ENCODE results near the gene GRIK3.
"Not testable (repeated sequence)": the region's sequence is repeated elsewhere in the genome, so short reads cannot be mapped to it uniquely, and the experiment has no call there.

GRIK3 gene

GRCh38 chr1:37034121-37035013, at the start of gene GRIK3:
TSS of gene GRIK3 (minus strand) at chr1:37034515. CDS start at chr1:37034108, 407 bp downstream.
- TF ChIP-seq CTCF (conservative IDR thresholded peaks at IDR 0.05; ENCODE audit: low read depth, low read length), result no peak
- DNase-seq (ENCODE audit: low read depth), result no peak
- no peak within 1 kb of the TSS for H3K4me3 ChIP-seq (ENCODE audit: low read depth, low read length)

- DNase-seq (ENCODE audit: low read depth), result no peak
- H3K4me3 ChIP-seq (ENCODE audit: low read depth, low read length), result no peak overlapping the region
- TF ChIP-seq CTCF (conservative IDR thresholded peaks at IDR 0.05; ENCODE audit: low read depth, low read length), result no peak
Measured at GRCh38 chr1:37084013-37084412, 49.7 kb upstream of the GRIK3 start.

GRCh38 chr1:37083603-37084002, 49.3 kb upstream of the GRIK3 start:
- no peak for DNase-seq (ENCODE audit: low read depth)
- no peak for TF ChIP-seq CTCF (conservative IDR thresholded peaks at IDR 0.05; ENCODE audit: low read depth, low read length)

GRCh38 chr1:37080296-37080986, 46.1 kb upstream of the GRIK3 start:
- not testable (repeated sequence) for H3K4me3 ChIP-seq (ENCODE audit: low read depth, low read length); DNase-seq (ENCODE audit: low read depth)

More at GRCh38 chr1:37083603-37084002, 49.3 kb upstream of the GRIK3 start:
- no peak overlapping the region for H3K4me3 ChIP-seq (ENCODE audit: low read depth, low read length)

- no peak for TF ChIP-seq CTCF (conservative IDR thresholded peaks at IDR 0.05; ENCODE audit: low read depth, low read length)
- no peak overlapping the region for H3K4me3 ChIP-seq (ENCODE audit: low read depth, low read length)
- no peak for DNase-seq (ENCODE audit: low read depth)
Measured at GRCh38 chr1:37078866-37079265, 44.6 kb upstream of the GRIK3 start.

- no peak overlapping the region for H3K4me3 ChIP-seq (ENCODE audit: low read depth, low read length)
- DNase-seq (ENCODE audit: low read depth), result no peak
- TF ChIP-seq CTCF (conservative IDR thresholded peaks at IDR 0.05; ENCODE audit: low read depth, low read length), result no peak
Measured at GRCh38 chr1:37076168-37076567, 41.9 kb upstream of the GRIK3 start.

- no peak for TF ChIP-seq CTCF (conservative IDR thresholded peaks at IDR 0.05; ENCODE audit: low read depth, low read length)
- DNase-seq (ENCODE audit: low read depth), result no peak
- H3K4me3 ChIP-seq (ENCODE audit: low read depth, low read length), result no peak overlapping the region
Measured at GRCh38 chr1:37073854-37074379, 39.6 kb upstream of the GRIK3 start.

All from choroid plexus epithelial cell (primary cell).